Mucosa of gallbladder (tissue), 1 donor: ENCODE measurements around the gene UAP1L1. TPM values are rescaled to one million over a fixed set of nuclear protein-coding genes. Genes with fewer than 3 reads are reported as not detected.
"Not testable (repeated sequence)": the region's sequence is repeated elsewhere in the genome, so short reads cannot be mapped to it uniquely, and the experiment has no call there.

ENCODE experiments used
- DNase-seq: peaks from one replicate; pipeline ENCODE4 v3.0.0-alpha.2; 2020; ENCODE audit warnings: low spot score
- total RNA-seq: library from RNA; stranded (reverse); gene quantifications from one replicate; pipeline ENCODE4 v1.2.1, GENCODE V29; 2021
- donor health status: DM: no; HTN: no; CAD: no.

The UAP1L1 gene
- total RNA-seq, result 10.5 TPM

- DNase-seq, result peak; percentile 72
These were observed at the start of gene UAP1L1 for GRCh38 chr9:137077010-137077747. TSS of gene UAP1L1 (plus strand) at chr9:137077517. CDS start at chr9:137077533, 16 bp downstream.

- DNase-seq, result peak; percentile 59
These were observed 48.9 kb upstream of the UAP1L1 start for GRCh38 chr9:137028263-137029057.

DNA sequence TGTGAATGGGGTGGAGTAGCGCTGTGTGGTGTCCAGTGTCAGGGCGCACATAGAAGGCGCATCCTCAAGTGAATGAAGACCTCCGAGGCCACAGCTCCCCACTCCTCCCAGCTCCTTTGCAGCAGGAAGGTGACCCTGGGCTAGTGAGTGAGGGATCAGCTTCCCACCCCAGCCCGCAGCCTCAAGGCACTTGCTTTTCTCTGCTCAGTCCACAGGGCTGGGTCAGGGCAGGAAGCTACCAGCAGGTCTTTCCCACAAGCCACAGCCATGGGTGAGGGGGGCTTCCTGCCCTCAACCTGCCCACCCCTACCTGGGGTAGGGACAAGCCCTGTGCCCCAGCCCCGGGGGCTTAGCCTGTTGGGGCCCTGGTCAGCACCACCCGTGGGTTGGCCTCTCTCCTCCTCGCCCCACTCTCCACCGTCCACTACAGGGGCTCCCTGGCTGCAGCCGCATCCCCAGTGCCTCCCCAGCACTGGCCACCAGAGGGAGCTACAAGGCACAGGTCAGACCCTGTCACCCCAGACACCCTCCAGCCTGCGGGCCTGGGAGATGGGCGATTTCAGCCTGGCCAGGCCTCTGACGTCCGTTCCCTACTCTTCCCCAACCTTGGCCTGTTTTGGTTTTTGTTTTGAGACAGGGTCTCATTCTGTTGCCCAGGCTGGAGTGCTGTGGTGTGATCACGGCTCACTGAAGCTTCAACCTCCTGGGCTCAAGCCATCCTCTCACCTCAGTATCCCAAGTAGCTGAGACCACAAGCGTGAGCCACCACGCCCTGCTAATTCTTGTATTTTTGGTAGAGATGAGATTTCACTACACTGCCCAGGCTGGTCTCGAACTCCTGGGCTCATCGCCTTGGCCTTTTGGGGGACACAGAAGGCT, 48.0 kb upstream of the UAP1L1 start:
- DNase-seq, result peak; percentile 77

- DNase-seq, result no peak
These were observed 47.3 kb upstream of the UAP1L1 start for GRCh38 chr9:137030006-137030405.

GRCh38 chr9:137030538-137031527, 46.5 kb upstream of the UAP1L1 start:
- no peak for DNase-seq

DNA sequence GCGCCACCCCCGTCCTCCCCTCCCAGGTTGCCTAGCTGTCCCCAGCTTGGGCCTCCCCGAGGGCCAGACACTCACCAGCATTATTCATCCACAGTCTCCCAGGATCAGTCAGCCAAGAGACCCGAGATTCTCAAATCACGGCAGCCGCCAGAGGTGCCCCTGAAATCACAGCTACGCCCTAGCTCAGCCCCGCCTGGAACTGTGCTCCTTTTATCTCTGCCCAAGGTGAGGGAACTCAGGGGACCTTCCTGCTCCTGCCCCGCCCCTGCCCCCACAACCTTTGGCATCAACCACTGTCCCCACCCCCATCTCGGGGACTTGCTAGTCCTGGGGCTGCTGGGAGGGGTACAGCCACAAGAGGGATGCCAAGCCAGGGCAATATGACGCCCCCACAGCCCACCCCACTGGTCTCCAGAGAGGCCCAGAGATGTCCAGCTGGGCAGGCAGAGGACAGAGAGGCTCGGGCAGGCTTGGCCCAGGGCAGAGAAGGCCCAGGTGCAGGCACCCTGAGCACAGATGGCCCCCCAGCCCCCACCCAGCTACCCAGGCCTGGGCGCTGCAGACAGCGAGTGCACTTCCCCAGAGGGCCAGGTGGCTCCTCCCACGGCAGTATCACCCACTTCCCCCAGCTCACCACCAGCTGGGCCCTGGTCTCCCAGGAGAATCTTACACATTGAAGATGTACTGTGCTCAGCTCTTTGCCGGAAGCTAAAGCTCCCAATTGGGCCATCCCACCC, 45.2 kb upstream of the UAP1L1 start, which contains the start of gene FUT7:
FUT7 (minus strand) TSS at position 185 of the 737 bp plus-strand sequence; CDS start at position 88, 97 bp downstream.
- DNase-seq, result no peak

- no peak for DNase-seq
These were observed 44.5 kb upstream of the UAP1L1 start for GRCh38 chr9:137032858-137033257.

DNA sequence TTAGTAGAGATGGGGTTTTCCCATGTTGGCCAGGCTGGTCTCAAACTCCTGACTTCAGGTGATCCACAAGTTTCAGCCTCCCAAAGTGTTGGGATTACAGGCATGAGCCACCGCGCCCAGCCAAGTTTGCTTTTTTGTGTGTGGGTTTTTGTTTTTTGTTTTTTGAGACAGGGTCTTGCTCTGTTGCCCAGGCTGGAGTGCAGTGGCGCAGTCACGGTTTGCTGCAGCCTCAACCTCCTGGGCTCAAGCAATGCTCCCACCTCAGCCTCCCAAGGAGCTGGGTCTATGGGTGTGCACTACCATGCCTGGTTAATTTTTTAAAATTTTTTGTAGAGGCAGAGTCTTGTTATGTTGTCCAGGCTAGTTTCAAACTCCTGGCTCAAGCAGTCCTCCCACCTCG, 43.8 kb upstream of the UAP1L1 start:
- not testable (repeated sequence) for DNase-seq

DNA sequence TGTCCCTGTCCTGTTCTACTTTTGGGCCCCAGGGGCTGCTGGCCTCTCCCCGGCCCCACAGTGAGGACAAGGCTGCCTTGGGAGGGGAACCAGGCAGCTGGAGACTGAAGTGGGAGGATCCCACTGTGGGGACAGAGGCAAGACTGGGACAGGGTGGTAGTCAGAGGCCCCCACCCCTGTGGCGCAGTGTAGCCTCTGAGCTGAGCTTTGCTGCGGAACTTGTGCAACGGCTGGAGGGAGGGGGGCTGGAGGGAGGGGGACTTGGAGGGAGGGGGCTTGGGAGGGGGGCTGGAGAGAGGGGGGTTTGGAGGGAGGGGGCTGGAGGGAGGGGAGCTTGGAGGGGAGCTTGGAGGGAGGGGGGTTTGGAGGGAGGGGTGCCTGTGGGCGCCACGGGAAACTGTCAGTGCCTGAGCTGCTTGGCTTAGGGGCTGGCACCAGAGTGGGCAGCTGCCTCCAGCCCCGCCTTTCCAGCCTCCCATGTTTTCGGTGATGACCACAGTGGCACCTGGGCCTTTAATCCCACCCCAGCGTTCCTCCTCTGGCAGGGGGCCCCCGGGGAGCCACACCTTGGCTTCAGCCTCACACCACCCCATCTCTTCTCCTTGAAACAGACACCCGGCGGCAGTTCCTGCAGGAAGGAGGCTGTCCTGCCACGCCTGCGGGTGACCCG, 43.1 kb upstream of the UAP1L1 start:
- DNase-seq, result no peak

- DNase-seq, result peak; percentile 84
These were observed 42.4 kb upstream of the UAP1L1 start for GRCh38 chr9:137034709-137035506.

DNA sequence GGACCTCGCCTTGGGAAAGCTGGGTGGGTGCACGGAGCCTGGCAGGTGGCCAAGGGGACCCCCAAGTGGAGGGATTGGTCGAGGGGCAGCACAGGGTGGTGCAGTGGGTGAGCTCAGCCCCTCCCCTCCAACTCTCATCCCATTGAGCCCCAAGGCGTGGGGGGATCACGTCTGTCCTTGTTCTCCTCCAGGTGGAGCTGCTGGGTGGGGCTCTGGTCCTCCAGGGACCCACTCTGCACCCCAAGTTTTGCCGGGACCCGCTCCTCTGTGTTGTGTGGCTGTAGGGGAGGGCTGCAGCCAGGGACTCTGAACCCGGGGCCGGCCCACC, 41.8 kb upstream of the UAP1L1 start:
- no peak for DNase-seq

DNA sequence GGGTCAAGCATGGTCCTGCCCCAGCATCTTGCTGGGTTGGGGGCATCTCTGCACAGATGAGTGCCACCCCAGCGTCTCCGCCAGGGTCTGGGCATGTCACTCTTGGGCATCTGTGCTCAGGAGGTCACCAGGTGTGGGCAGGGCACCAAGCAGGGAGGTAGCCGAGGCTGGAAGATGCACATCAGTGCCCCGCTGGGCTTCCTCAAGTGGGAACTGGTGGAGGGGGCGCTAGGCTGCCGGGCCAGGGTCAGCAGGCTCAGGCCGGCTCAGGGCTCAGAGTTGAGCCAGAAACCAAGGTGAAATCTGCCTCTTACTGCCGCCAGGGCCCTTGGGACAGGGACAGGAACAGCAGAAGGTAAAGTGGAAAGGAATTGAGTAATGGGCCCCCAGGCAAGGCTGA, 41.4 kb upstream of the UAP1L1 start:
- no peak for DNase-seq

- no peak for DNase-seq
These were observed 40.3 kb upstream of the UAP1L1 start for GRCh38 chr9:137037035-137037434.

DNA sequence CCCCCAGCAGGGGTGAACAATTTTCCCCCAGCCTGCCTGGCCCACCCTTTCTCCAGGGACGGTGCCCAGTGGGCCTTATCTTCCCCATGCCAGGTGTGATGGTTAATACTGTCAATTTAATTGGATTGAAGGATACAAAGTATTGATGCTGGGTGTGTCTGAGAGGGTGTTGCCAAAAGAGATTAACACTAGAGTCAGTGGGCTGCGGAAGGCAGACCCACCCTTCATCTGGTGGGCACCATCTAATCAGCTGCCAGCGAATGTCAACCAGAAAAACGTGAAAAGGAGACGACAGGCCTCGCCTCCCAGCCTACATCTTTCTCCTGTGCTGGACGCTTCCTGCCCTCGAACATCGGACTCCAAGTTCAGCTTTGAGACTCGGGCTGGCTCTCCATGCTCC, 39.8 kb upstream of the UAP1L1 start:
- no peak for DNase-seq

DNA sequence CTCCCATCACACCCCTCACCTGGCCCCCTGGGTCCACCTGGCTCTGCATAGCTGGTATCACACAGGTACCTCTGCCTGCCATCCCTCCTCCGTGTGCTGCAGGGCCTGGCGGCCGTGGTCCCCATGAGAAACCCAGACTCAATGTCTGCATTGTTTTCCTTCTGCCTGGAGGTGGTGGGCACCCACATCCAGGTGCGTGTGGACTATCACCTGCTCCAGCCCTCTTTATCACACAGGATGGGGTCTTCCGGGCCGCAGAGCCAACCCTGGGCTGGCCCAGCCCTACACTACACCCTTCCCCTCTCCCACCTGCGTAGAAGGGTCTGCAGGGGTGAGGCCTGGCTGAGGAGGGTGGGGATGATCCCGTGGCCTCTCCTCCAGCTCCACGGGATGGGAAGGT, 38.4 kb upstream of the UAP1L1 start:
- no peak for DNase-seq

DNA sequence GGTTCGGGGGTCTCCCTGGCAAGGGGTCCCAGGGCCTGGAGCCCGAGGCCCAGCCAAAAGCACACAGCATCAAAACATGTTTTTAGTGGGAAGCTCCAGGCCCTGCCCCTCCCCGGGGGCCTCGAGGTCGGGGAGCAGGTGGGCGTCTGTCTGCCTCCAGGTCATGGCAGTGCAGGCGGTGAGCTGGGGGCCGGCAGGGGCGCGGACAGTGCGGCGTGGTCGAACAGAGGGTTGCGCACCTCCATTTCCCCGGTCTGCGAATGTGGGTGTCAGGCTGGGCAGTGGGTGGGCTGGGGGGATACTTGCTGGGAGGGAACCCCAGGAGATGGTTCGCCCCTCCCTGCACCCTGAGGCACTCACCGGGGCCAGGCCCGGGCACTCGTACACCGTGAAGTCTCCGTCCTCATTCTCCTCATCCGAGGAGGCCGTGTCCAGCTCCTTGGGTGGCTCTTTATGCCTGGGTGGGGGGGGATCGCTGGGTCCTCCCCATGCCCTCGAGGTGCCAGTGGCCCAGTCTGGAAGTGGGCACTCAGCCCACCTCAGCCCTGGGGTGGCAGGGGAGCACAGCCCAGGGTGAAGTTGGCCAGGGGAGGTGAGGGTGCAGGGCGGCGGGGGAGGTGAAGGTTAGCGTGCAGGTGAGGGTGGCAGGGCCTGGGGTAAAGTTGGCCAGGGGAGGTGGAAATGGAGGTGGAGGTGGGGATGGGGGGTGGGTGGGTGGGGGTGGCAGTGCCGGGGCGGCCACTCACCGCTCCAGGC, 37.5 kb upstream of the UAP1L1 start:
- no peak for DNase-seq

DNA sequence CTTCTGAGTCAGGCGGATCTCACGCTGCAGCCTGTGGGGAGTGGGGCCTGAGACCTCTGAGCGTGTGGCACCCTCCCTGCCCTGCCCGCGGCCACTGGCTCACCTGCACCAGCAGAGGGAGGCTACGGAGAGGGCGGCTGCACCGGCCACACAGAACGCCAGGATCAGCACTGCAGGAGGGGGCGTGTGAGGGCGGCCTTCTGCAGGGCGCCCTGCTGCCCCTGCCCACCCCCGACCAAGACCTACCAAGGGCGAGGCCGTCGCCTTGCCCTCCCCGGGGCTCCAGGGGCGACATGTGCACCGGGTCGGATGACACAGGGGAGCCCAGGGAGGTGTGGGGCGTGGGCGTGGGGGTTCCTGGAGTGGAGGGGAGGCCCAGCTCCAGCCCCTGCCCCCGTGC, 36.7 kb upstream of the UAP1L1 start:
- DNase-seq, result no peak

DNA sequence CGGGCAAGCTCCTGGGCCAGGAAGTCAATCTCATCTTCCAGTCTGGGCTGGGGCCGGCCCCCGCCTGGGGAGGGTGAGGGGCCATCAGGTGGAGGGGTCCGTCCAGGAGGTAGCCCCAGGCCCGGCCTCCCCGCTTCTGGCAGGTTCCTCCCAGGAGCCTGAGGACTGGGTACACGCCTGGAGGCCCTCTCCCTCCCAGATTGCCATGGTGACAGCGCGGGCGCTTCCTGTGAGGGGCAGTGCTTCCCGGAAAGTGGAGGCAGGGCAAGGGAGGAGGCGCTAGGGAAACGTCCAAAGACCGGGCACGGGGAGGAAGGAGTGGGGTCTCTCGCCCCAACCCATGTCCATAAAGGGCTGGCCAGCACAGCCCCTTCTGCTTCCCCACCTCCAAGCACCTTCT, 36.2 kb upstream of the UAP1L1 start:
- no peak for DNase-seq
